Activated T-helper 1 cell treated with anti-CD3 and anti-CD28 coated beads, Interleukin-12 subunit alpha, Interleukin-12 subunit beta, Interleukin-2, Interleukin-4 antibody, amounts not matched to agents 30 ng/mL and 10 ng/mL and 1 ng/mL, durations not matched to agents 14 hours and 24 hours and 36 hours (primary cell): Measurements from ENCODE around the gene MDGA2. TPM values are rescaled to one million over a fixed set of nuclear protein-coding genes. Genes with fewer than 3 reads are reported as not detected.
"Not testable (repeated sequence)": the region's sequence is repeated elsewhere in the genome, so short reads cannot be mapped to it uniquely, and the experiment has no call there.

ENCODE experiments used
- DNase-seq: peaks from one replicate; pipeline ENCODE4 v3.0.0; 2021; ENCODE audit warnings: low spot score
- H3K27ac Mint-ChIP-seq: one replicate; pipeline ENCODE4 v1.8.0; 2021; ENCODE audit warnings: mild to moderate bottlenecking, mixed read lengths
- H3K27me3 Mint-ChIP-seq: one replicate; pipeline ENCODE4 v1.8.0; 2022; ENCODE audit warnings: mild to moderate bottlenecking, moderate library complexity, mixed read lengths; ENCODE audit not compliant: insufficient read depth
- H3K36me3 Mint-ChIP-seq: one replicate; pipeline ENCODE4 v1.8.0; 2021; ENCODE audit warnings: low read depth, mixed read lengths
- H3K4me1 Mint-ChIP-seq: one replicate; pipeline ENCODE4 v1.8.0; 2021; ENCODE audit warnings: low read depth, mixed read lengths
- H3K4me3 Mint-ChIP-seq: one replicate; pipeline ENCODE4 v1.8.0; 2021; ENCODE audit warnings: mild to moderate bottlenecking, moderate library complexity, mixed read lengths
- H3K9me3 Mint-ChIP-seq: one replicate; pipeline ENCODE4 v1.8.0; 2021; ENCODE audit warnings: mixed read lengths
- intact Hi-C: fragments of 100-400 bp; cut with micrococcal nuclease; formaldehyde crosslinking; loops from one replicate; pipeline ENCODE4 v1.15.1; 2024
- total RNA-seq: library from RNA; stranded (reverse); gene quantifications from 2 replicates; pipeline ENCODE4 v1.2.3, GENCODE V29; 2022

MDGA2 gene
- total RNA-seq, 1 donor from 2014 or later = not detected

GRCh38 chr14:47235619-47236018 is 439.8 kb downstream of the MDGA2 start:
- Mint-ChIP-seq H3K27ac (no peak overlapping the region), H3K36me3 (no peaks in the 10 kb centered on the region), H3K9me3 (no peaks in the 10 kb centered on the region), H3K27me3 (no peaks in the 10 kb centered on the region), H3K4me1 (no peaks in the 10 kb centered on the region), H3K4me3 (no peak overlapping the region)
- intact Hi-C loops = no loop called here
- DNase-seq = no peak

GRCh38 chr14:47226877-47227520 is 448.4 kb downstream of the MDGA2 start:
- Mint-ChIP-seq H3K4me3 (no peak overlapping the region), H3K9me3 (no peaks in the 10 kb centered on the region), H3K36me3 (no peaks in the 10 kb centered on the region), H3K27ac (no peak overlapping the region), H3K4me1 (peaks cover 6% of the 10 kb centered on the region), H3K27me3 (no peaks in the 10 kb centered on the region)
- DNase-seq = no peak
- intact Hi-C loops = no loop called here

GRCh38 chr14:47223656-47224055 is 451.7 kb downstream of the MDGA2 start:
- H3K4me3 Mint-ChIP-seq = no peak overlapping the region
- H3K9me3 Mint-ChIP-seq = no peaks in the 10 kb centered on the region
- no peak overlapping the region for H3K27ac Mint-ChIP-seq
- H3K27me3 Mint-ChIP-seq = no peaks in the 10 kb centered on the region
- intact Hi-C loops = no loop called here
- H3K36me3 Mint-ChIP-seq = no peaks in the 10 kb centered on the region
- DNase-seq = no peak
- H3K4me1 Mint-ChIP-seq = peaks cover 6% of the 10 kb centered on the region

GRCh38 chr14:47220096-47220495 is 455.3 kb downstream of the MDGA2 start:
- Mint-ChIP-seq H3K36me3 (no peaks in the 10 kb centered on the region), H3K4me3 (no peak overlapping the region), H3K4me1 (no peaks in the 10 kb centered on the region), H3K9me3 (no peaks in the 10 kb centered on the region), H3K27ac (no peak overlapping the region), H3K27me3 (no peaks in the 10 kb centered on the region)
- intact Hi-C loops = no loop called here
- DNase-seq = no peak

GRCh38 chr14:47211263-47211662 is 464.1 kb downstream of the MDGA2 start:
- H3K27me3 Mint-ChIP-seq = no peaks in the 10 kb centered on the region
- H3K36me3 Mint-ChIP-seq = no peaks in the 10 kb centered on the region
- DNase-seq = no peak
- no peaks in the 10 kb centered on the region for H3K9me3 Mint-ChIP-seq
- H3K4me3 Mint-ChIP-seq = no peak overlapping the region
- intact Hi-C loops = no loop called here
- H3K27ac Mint-ChIP-seq = no peak overlapping the region
- no peaks in the 10 kb centered on the region for H3K4me1 Mint-ChIP-seq

- H3K27me3 Mint-ChIP-seq = no peaks in the 10 kb centered on the region
- H3K36me3 Mint-ChIP-seq = no peaks in the 10 kb centered on the region
- H3K9me3 Mint-ChIP-seq = no peaks in the 10 kb centered on the region
- no peaks in the 10 kb centered on the region for H3K4me1 Mint-ChIP-seq
- intact Hi-C loops = no loop called here
- no peak overlapping the region for H3K27ac Mint-ChIP-seq
- DNase-seq = no peak
- H3K4me3 Mint-ChIP-seq = no peak overlapping the region
Measured at GRCh38 chr14:47210099-47210498, 465.3 kb downstream of the MDGA2 start.

- no peaks in the 10 kb centered on the region for H3K27me3 Mint-ChIP-seq
Measured at GRCh38 chr14:47208434-47208833, 467.0 kb downstream of the MDGA2 start.

GRCh38 chr14:47207617-47208016 is 467.8 kb downstream of the MDGA2 start:
- H3K36me3 Mint-ChIP-seq = no peaks in the 10 kb centered on the region
- H3K9me3 Mint-ChIP-seq = no peaks in the 10 kb centered on the region
- H3K27ac Mint-ChIP-seq = no peak overlapping the region
- intact Hi-C loops = no loop called here
- H3K27me3 Mint-ChIP-seq = no peaks in the 10 kb centered on the region
- DNase-seq = no peak
- H3K4me3 Mint-ChIP-seq = no peak overlapping the region
- H3K4me1 Mint-ChIP-seq = no peaks in the 10 kb centered on the region

More at GRCh38 chr14:47208434-47208833, 467.0 kb downstream of the MDGA2 start:
- H3K9me3 Mint-ChIP-seq = no peaks in the 10 kb centered on the region
- DNase-seq = no peak
- no peaks in the 10 kb centered on the region for H3K4me1 Mint-ChIP-seq
- H3K4me3 Mint-ChIP-seq = no peak overlapping the region
- intact Hi-C loops = no loop called here
- no peak overlapping the region for H3K27ac Mint-ChIP-seq
- H3K36me3 Mint-ChIP-seq = no peaks in the 10 kb centered on the region

GRCh38 chr14:47200740-47201139 is 474.7 kb downstream of the MDGA2 start:
- H3K27ac Mint-ChIP-seq = no peak overlapping the region
- H3K4me3 Mint-ChIP-seq = no peak overlapping the region
- intact Hi-C loops = no loop called here
- H3K36me3 Mint-ChIP-seq = no peaks in the 10 kb centered on the region
- no peaks in the 10 kb centered on the region for H3K9me3 Mint-ChIP-seq
- no peaks in the 10 kb centered on the region for H3K27me3 Mint-ChIP-seq
- no peaks in the 10 kb centered on the region for H3K4me1 Mint-ChIP-seq
- no peak for DNase-seq

- intact Hi-C loops = no loop called here
- H3K27me3 Mint-ChIP-seq = no peaks in the 10 kb centered on the region
- H3K4me3 Mint-ChIP-seq = no peak overlapping the region
- H3K4me1 Mint-ChIP-seq = no peaks in the 10 kb centered on the region
- no peaks in the 10 kb centered on the region for H3K9me3 Mint-ChIP-seq
- H3K27ac Mint-ChIP-seq = no peak overlapping the region
- no peak for DNase-seq
- no peaks in the 10 kb centered on the region for H3K36me3 Mint-ChIP-seq
Measured at GRCh38 chr14:47195582-47195981, 479.8 kb downstream of the MDGA2 start.

GRCh38 chr14:47194055-47194454 is 481.4 kb downstream of the MDGA2 start:
- Mint-ChIP-seq H3K9me3 (no peaks in the 10 kb centered on the region), H3K4me1 (no peaks in the 10 kb centered on the region), H3K27me3 (no peaks in the 10 kb centered on the region), H3K4me3 (no peak overlapping the region), H3K36me3 (no peaks in the 10 kb centered on the region), H3K27ac (no peak overlapping the region)
- intact Hi-C loops = no loop called here
- no peak for DNase-seq

- H3K4me1 Mint-ChIP-seq, DNase-seq, H3K4me3 Mint-ChIP-seq, intact Hi-C loops, H3K27me3 Mint-ChIP-seq, H3K9me3 Mint-ChIP-seq, H3K27ac Mint-ChIP-seq, H3K36me3 Mint-ChIP-seq: not testable (repeated sequence)
Measured at GRCh38 chr14:47192203-47192602, 483.2 kb downstream of the MDGA2 start.

GRCh38 chr14:47191700-47192099 is 483.7 kb downstream of the MDGA2 start:
- Mint-ChIP-seq H3K27me3 (no peaks in the 10 kb centered on the region), H3K4me3 (no peak overlapping the region), H3K27ac (no peak overlapping the region), H3K4me1 (no peaks in the 10 kb centered on the region), H3K9me3 (no peaks in the 10 kb centered on the region), H3K36me3 (no peaks in the 10 kb centered on the region)
- no peak for DNase-seq
- intact Hi-C loops = no loop called here

- intact Hi-C loops = no loop called here
- H3K9me3 Mint-ChIP-seq = no peaks in the 10 kb centered on the region
Measured at GRCh38 chr14:47189911-47190484, 485.4 kb downstream of the MDGA2 start.

More at GRCh38 chr14:47189911-47190484, 485.4 kb downstream of the MDGA2 start:
- no peak overlapping the region for H3K4me3 Mint-ChIP-seq
- H3K27me3 Mint-ChIP-seq = no peaks in the 10 kb centered on the region
- H3K27ac Mint-ChIP-seq = no peak overlapping the region
- DNase-seq = no peak
- no peaks in the 10 kb centered on the region for H3K36me3 Mint-ChIP-seq
- no peaks in the 10 kb centered on the region for H3K4me1 Mint-ChIP-seq
